Measurements from ENCODE around the gene PPP2R3A.

- TF ChIP-seq CTCF (optimal IDR thresholded peaks at IDR 0.05 in 1 of 3, IDR thresholded peaks at IDR 0.05 in 1 of 3, conservative IDR thresholded peaks at IDR 0.05 in 1 of 3; ENCODE audit: extremely low read depth in 1 of 3, insufficient read depth in 2 of 3, low read length in 3 of 3) (no peak), EZH2 (IDR thresholded peaks at IDR 0.05; ENCODE audit: low read length) (no peak)
These were observed 227.9 kb downstream of the PPP2R3A start for GRCh38 chr3:136193278-136194054.
